22Rv1 (cell line): ENCODE measurements around the gene SLC6A6.

Source experiments
- H3K27ac ChIP-seq: fragments of 450-650 bp; 2 replicates; pipeline ENCODE4 v1.5.1; 2017
- CTCF ChIP-seq: fragments of 450-650 bp; IDR thresholded peaks from 2 replicates; pipeline ENCODE4 v1.5.1; 2017; ENCODE audit warnings: mild to moderate bottlenecking
- ZFX ChIP-seq: fragments of 450-650 bp; IDR thresholded peaks from 2 replicates; pipeline ENCODE4 v1.6.1; 2017; ENCODE audit warnings: antibody characterized with exemption, borderline replicate concordance

Gene SLC6A6

GRCh38 chr3:14423197-14423743 is 20.9 kb downstream of the SLC6A6 start:
- no peak for TF ChIP-seq ZFX
- TF ChIP-seq CTCF, result no peak
- no peak overlapping the region for H3K27ac ChIP-seq

- TF ChIP-seq CTCF, result no peak
- no peak overlapping the region for H3K27ac ChIP-seq
Measured at GRCh38 chr3:14423963-14424362, 21.6 kb downstream of the SLC6A6 start.

GRCh38 chr3:14424711-14425580 is 22.5 kb downstream of the SLC6A6 start:
- H3K27ac ChIP-seq, result no peak overlapping the region
- no peak for TF ChIP-seq ZFX
- TF ChIP-seq CTCF, result no peak

GRCh38 chr3:14425581-14426304 is 23.3 kb downstream of the SLC6A6 start:
- no peak overlapping the region for H3K27ac ChIP-seq
- no peak for TF ChIP-seq CTCF
- TF ChIP-seq ZFX, result no peak

GRCh38 chr3:14426305-14426620 is 23.9 kb downstream of the SLC6A6 start:
- no peak for TF ChIP-seq ZFX
- no peak for TF ChIP-seq CTCF
- no peak overlapping the region for H3K27ac ChIP-seq

GRCh38 chr3:14428087-14429033 is 26.0 kb downstream of the SLC6A6 start:
- TF ChIP-seq CTCF (no peak), ZFX (no peak)
- H3K27ac ChIP-seq, result no peak overlapping the region
